Osteoblast (primary cell): ENCODE data around the gene CRYGD. TPM values are rescaled to one million over a fixed set of nuclear protein-coding genes. Genes with fewer than 3 reads are reported as not detected.

Experiments used
- DNase-seq: peaks from one replicate; pipeline ENCODE4 v3.0.0; 2011; ENCODE audit warnings: low spot score, mixed read lengths; ENCODE audit not compliant: insufficient read length; ENCODE audit errors: missing footprints
- H2AFZ ChIP-seq: 2 replicates; pipeline ENCODE4 v1.6.0; 2011; ENCODE audit warnings: mild to moderate bottlenecking, low read length
- H3K27ac ChIP-seq: 2 replicates; pipeline ENCODE4 v1.5.1; 2011; ENCODE audit warnings: mild to moderate bottlenecking, low read depth, low read length, moderate library complexity
- H3K27me3 ChIP-seq: 2 replicates; pipeline ENCODE4 v1.6.0; 2012; ENCODE audit warnings: mild to moderate bottlenecking, control low read depth, inconsistent platforms, low read length, moderate library complexity; ENCODE audit not compliant: insufficient read depth
- H3K36me3 ChIP-seq: 2 replicates; pipeline ENCODE4 v1.5.1; 2011; ENCODE audit warnings: mild to moderate bottlenecking, low read length, control low read depth, moderate library complexity; ENCODE audit not compliant: insufficient read depth
- H3K4me1 ChIP-seq: 2 replicates; pipeline ENCODE4 v1.5.1; 2011; ENCODE audit warnings: mild to moderate bottlenecking, low read length, control low read depth, moderate library complexity; ENCODE audit not compliant: insufficient read depth
- H3K4me2 ChIP-seq: 2 replicates; pipeline ENCODE4 v1.6.0; 2011; ENCODE audit warnings: mild to moderate bottlenecking, low read length; ENCODE audit not compliant: insufficient read depth
- H3K4me3 ChIP-seq: fragments of 200-600 bp; sonication (generic); 3 replicates; pipeline ENCODE4 v1.5.1; 2012; ENCODE audit warnings: mild to moderate bottlenecking, low read length, inconsistent platforms; ENCODE audit not compliant: insufficient read depth
- H3K79me2 ChIP-seq: 2 replicates; pipeline ENCODE4 v1.6.0; 2012; ENCODE audit warnings: mild to moderate bottlenecking, low read length, control low read depth, inconsistent platforms; ENCODE audit not compliant: insufficient read depth
- H3K9me3 ChIP-seq: 2 replicates; pipeline ENCODE4 v1.5.1; 2011; ENCODE audit warnings: low read depth, low read length, control low read depth
- H4K20me1 ChIP-seq: 2 replicates; pipeline ENCODE4 v1.6.0; 2012; ENCODE audit warnings: mild to moderate bottlenecking, low read length, control low read depth; ENCODE audit not compliant: insufficient read depth
- CTCF ChIP-seq: IDR thresholded peaks from 2 replicates; pipeline ENCODE4 v1.5.1; 2011; ENCODE audit warnings: mild to moderate bottlenecking, low read depth, low read length, moderate library complexity; ENCODE audit errors: extremely low read depth
- total RNA-seq: library from RNA; depleted of rRNA; stranded (reverse); fragments of >200 nt; gene quantifications from 2 replicates; pipeline ENCODE4 v1.2.3, GENCODE V29; 2012

The CRYGD gene
- total RNA-seq, 1 donor, result not detected

GRCh38 chr2:208097313-208097712 is 27.0 kb downstream of the CRYGD start:
- no peaks in the 10 kb centered on the region for H3K36me3 ChIP-seq
- H4K20me1 ChIP-seq, result no peaks in the 10 kb centered on the region
- peaks cover 2% of the 10 kb centered on the region for H3K27me3 ChIP-seq
- H2AFZ ChIP-seq, result no peak overlapping the region
- H3K4me1 ChIP-seq, result peaks cover 4% of the 10 kb centered on the region
- no peak for TF ChIP-seq CTCF
- DNase-seq, result no peak
- no peaks in the 10 kb centered on the region for H3K79me2 ChIP-seq
- H3K27ac ChIP-seq, result no peak overlapping the region
- no peak overlapping the region for H3K4me2 ChIP-seq
- no peaks in the 10 kb centered on the region for H3K9me3 ChIP-seq
- H3K4me3 ChIP-seq, result no peak overlapping the region

GRCh38 chr2:208096080-208096479 is 28.2 kb downstream of the CRYGD start:
- Histone ChIP-seq H3K4me2 (no peak overlapping the region), H3K4me3 (no peak overlapping the region), H3K36me3 (no peaks in the 10 kb centered on the region), H3K9me3 (no peaks in the 10 kb centered on the region), H4K20me1 (no peaks in the 10 kb centered on the region), H3K79me2 (no peaks in the 10 kb centered on the region), H3K27ac (no peak overlapping the region), H3K4me1 (peaks cover 4% of the 10 kb centered on the region), H2AFZ (no peak overlapping the region), H3K27me3 (peaks cover 2% of the 10 kb centered on the region)
- no peak for DNase-seq
- no peak for TF ChIP-seq CTCF

GRCh38 chr2:208093128-208093527 is 31.2 kb downstream of the CRYGD start:
- H3K36me3 ChIP-seq, result no peaks in the 10 kb centered on the region
- DNase-seq, result no peak
- no peak overlapping the region for H3K4me3 ChIP-seq
- peaks cover 4% of the 10 kb centered on the region for H3K4me1 ChIP-seq
- no peaks in the 10 kb centered on the region for H4K20me1 ChIP-seq
- TF ChIP-seq CTCF, result no peak
- H3K27me3 ChIP-seq, result peaks cover 2% of the 10 kb centered on the region
- no peak overlapping the region for H2AFZ ChIP-seq
- no peaks in the 10 kb centered on the region for H3K9me3 ChIP-seq
- H3K4me2 ChIP-seq, result no peak overlapping the region
- no peaks in the 10 kb centered on the region for H3K79me2 ChIP-seq
- H3K27ac ChIP-seq, result no peak overlapping the region

- no peak overlapping the region for H3K27ac ChIP-seq
- no peaks in the 10 kb centered on the region for H3K36me3 ChIP-seq
- H3K79me2 ChIP-seq, result no peaks in the 10 kb centered on the region
- H3K27me3 ChIP-seq, result peaks cover 2% of the 10 kb centered on the region
- no peaks in the 10 kb centered on the region for H3K9me3 ChIP-seq
- peaks cover under 1% of the 10 kb centered on the region for H3K4me1 ChIP-seq
- H3K4me2 ChIP-seq, result no peak overlapping the region
- H3K4me3 ChIP-seq, result no peak overlapping the region
- no peak overlapping the region for H2AFZ ChIP-seq
- DNase-seq, result no peak
- no peak for TF ChIP-seq CTCF
- no peaks in the 10 kb centered on the region for H4K20me1 ChIP-seq
Observed at GRCh38 chr2:208092093-208092832, 32.1 kb downstream of the CRYGD start.
